Vagina (tissue), 2 donors: Measurements from ENCODE around the gene ZBTB16.

Experiments used
- CTCF ChIP-seq, 3 experiments: fragments of 450-650 bp in 2 of 3; fragments of 200-600 bp in 1 of 3; sonication (generic) in 1 of 3; IDR thresholded peaks; one replicate each; pipeline ENCODE4 v1.5.1; 2017 to 2019; ENCODE audit warnings: antibody characterized with exemption in 3 of 3, mild to moderate bottlenecking in 2 of 3, moderate library complexity in 2 of 3
- POLR2A ChIP-seq, 2 donors: fragments of 450-650 bp; IDR thresholded peaks; one replicate each; pipeline ENCODE4 v1.6.1; 2017; ENCODE audit warnings: antibody characterized with exemption in 2 of 2, mild to moderate bottlenecking in 2 of 2, moderate library complexity in 2 of 2
- POLR2AphosphoS5 ChIP-seq, 2 donors: sonication (generic); formaldehyde crosslinking; IDR thresholded peaks; one replicate each; pipeline ENCODE4 v1.9.0; 2017; ENCODE audit warnings: antibody characterized with exemption in 2 of 2, mild to moderate bottlenecking in 2 of 2, low read depth in 1 of 2; ENCODE audit not compliant: insufficient read depth in 1 of 2

- TF ChIP-seq CTCF (IDR thresholded peaks at IDR 0.05) (no peak), POLR2A (IDR thresholded peaks at IDR 0.05) (no peak), POLR2AphosphoS5 (IDR thresholded peaks at IDR 0.05; ENCODE audit: insufficient read depth in 1 of 2, low read depth in 1 of 2) (no peak)
These were observed 93.7 kb downstream of the ZBTB16 start for GRCh38 chr11:114153224-114153623.
